ENCODE measurements around the gene FOXO3. TPM values are rescaled to one million over a fixed set of nuclear protein-coding genes. Genes with fewer than 3 reads are reported as not detected.

FOXO3 gene
- total RNA-seq, 1 experiment from 2014 or later = 22.1 TPM

DNA sequence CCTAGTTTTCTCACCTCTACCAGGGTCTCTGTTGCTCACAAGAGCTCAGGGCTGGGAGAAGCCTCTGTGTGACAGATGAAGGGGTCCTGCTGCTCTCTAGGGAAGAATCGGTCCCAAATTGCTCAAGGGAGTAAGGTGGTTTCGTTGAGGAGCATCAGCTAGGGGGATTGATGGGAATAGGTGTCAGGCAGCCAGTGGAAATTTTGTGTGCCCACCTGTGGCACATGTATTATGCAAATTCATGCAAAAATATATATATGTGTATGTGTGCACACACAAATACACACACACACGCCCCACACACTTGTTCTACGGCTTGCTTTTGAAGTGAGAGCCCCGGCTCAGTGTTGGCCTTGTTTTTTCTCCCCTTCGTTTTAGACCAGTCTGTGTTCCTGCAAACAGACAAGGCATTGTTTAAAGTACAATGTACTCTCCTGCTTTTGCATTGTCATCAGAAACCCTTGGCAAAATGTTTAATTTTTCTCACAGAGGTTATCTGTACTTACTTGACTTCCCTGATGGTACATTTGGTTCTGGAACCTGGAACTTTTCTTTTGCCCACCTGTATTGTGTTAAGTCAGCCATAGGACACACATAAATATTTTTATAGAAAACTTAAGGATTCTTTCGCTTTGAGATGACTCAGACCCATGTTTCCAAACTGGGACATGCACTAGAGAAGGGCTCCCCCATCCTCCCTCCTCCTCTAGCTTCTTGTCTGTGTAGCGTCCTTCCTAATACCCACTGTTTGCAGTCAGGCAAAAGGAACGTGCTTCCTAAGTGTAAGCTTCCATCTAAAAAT is 26.7 kb downstream of the FOXO3 start:
- peaks cover 9% of the 10 kb centered on the region; the same call in 1 of the 2 replicates for H3K4me1 ChIP-seq (ENCODE audit: insufficient read depth, low read length)
- no peak overlapping the region for H4K8ac ChIP-seq (replicated peaks; ENCODE audit: insufficient read length, low read depth, low read length)
- H2BK20ac ChIP-seq (ENCODE audit: low read depth, low read length, poor library complexity, severe bottlenecking) = no peak overlapping the region
- no peak overlapping the region for H3K23ac ChIP-seq (ENCODE audit: insufficient read length, low read depth, low read length)
- no peak overlapping the region for H3K4me2 ChIP-seq (ENCODE audit: insufficient read depth, insufficient read length, low read length)
- Mint-ChIP-seq H3K27ac (peak overlapping the region in 2 of 3 experiments; percentile 60 to 86; a peak in 4 of 7 replicates), H3K4me1 (peaks cover 42 to 48% of the 10 kb centered on the region in 2 experiments), H3K4me3 (no peak overlapping the region), H3K36me3 (ENCODE audit: insufficient read depth in 1 of 3, low read depth in 3 of 3) (no peaks in the 10 kb centered on the region; a peak in 1 of 7 replicates), H3K27me3 (ENCODE audit: low read depth) (no peaks in the 10 kb centered on the region), H3K9me3 (no peaks in the 10 kb centered on the region)
- H3K79me1 ChIP-seq (ENCODE audit: insufficient read depth, low read depth, low read length, poor library complexity, severe bottlenecking) = peaks cover 2% of the 10 kb centered on the region
- H3K14ac ChIP-seq (ENCODE audit: insufficient read depth, low read length) = no peak overlapping the region
- H2AK5ac ChIP-seq (ENCODE audit: insufficient read length, low read length) = no peak overlapping the region
- no peak overlapping the region for H3K56ac ChIP-seq (ENCODE audit: insufficient read length, low read depth, low read length)
- H3K9me3 ChIP-seq (ENCODE audit: control insufficient read depth, low read depth, low read length) = no peaks in the 10 kb centered on the region
- no peak overlapping the region for H4K91ac ChIP-seq (ENCODE audit: insufficient read length, low read depth, low read length)
- no peak overlapping the region for H3K27ac ChIP-seq (ENCODE audit: insufficient read length, low read depth, low read length)
- no peak overlapping the region for H2AFZ ChIP-seq (ENCODE audit: low read length)
- WGBS (ENCODE audit: extremely low coverage, insufficient read length, low lambda C conversion rate) = no CpG with 5 or more reads among the region's 9 CpGs
- TF ChIP-seq, protein P1, sequence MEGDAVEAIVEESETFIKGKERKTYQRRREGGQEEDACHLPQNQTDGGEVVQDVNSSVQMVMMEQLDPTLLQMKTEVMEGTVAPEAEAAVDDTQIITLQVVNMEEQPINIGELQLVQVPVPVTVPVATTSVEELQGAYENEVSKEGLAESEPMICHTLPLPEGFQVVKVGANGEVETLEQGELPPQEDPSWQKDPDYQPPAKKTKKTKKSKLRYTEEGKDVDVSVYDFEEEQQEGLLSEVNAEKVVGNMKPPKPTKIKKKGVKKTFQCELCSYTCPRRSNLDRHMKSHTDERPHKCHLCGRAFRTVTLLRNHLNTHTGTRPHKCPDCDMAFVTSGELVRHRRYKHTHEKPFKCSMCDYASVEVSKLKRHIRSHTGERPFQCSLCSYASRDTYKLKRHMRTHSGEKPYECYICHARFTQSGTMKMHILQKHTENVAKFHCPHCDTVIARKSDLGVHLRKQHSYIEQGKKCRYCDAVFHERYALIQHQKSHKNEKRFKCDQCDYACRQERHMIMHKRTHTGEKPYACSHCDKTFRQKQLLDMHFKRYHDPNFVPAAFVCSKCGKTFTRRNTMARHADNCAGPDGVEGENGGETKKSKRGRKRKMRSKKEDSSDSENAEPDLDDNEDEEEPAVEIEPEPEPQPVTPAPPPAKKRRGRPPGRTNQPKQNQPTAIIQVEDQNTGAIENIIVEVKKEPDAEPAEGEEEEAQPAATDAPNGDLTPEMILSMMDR (conservative IDR thresholded peaks at IDR 0.05) = no peak
- no peak overlapping the region for H3K9ac ChIP-seq (ENCODE audit: extremely low read depth, insufficient read length, low read length)
- no peak overlapping the region for H4K5ac ChIP-seq (ENCODE audit: insufficient read length, low read depth, low read length)
- H3K18ac ChIP-seq (ENCODE audit: insufficient read length, low read depth, low read length) = no peak overlapping the region
- H3T11ph ChIP-seq (ENCODE audit: low read length) = no peak overlapping the region
- no peaks in the 10 kb centered on the region for H3K27me3 ChIP-seq (ENCODE audit: insufficient read depth, low read length)
- peaks cover under 1% of the 10 kb centered on the region; the same call in 1 of the 2 replicates for H3K79me2 ChIP-seq (ENCODE audit: insufficient read depth, low read length)
- no peak overlapping the region for H2BK12ac ChIP-seq (ENCODE audit: insufficient read length, low read depth, low read length)
- H4K20me1 ChIP-seq (ENCODE audit: control insufficient read depth, insufficient read depth, insufficient read length) = no peaks in the 10 kb centered on the region
- H3K4ac ChIP-seq (ENCODE audit: low read depth, low read length) = no peak overlapping the region
- no peak overlapping the region for H2BK120ac ChIP-seq (ENCODE audit: low read depth, low read length, poor library complexity, severe bottlenecking)
- no peak overlapping the region for H2BK5ac ChIP-seq (ENCODE audit: insufficient read length, low read length)
- no peak for DNase-seq
- H2BK15ac ChIP-seq (ENCODE audit: low read depth, low read length) = no peak overlapping the region
- no peaks in the 10 kb centered on the region for H3K23me2 ChIP-seq (ENCODE audit: insufficient read length, low read depth, low read length, poor library complexity, severe bottlenecking)
